Mesenteric fat pad (tissue), 1 donor: Measurements from ENCODE around the gene ZMAT5. TPM values are rescaled to one million over a fixed set of nuclear protein-coding genes. Genes with fewer than 3 reads are reported as not detected.

ENCODE experiments used
- DNase-seq: peaks from one replicate; pipeline ENCODE4 v3.0.0-alpha.2; 2020; ENCODE audit warnings: low spot score
- total RNA-seq: library from RNA; stranded (reverse); fragmentation: NEBNext Ultra II Directional; extraction: Animal tissue kit (Norgen Biotek cat#: 25700); gene quantifications from one replicate; pipeline ENCODE4 v1.2.1, GENCODE V29; 2021
- donor health status: DM: yes; HTN: yes; CAD: no.

The ZMAT5 gene
- total RNA-seq, 1 donor from 2014 or later = 17.8 TPM

DNA sequence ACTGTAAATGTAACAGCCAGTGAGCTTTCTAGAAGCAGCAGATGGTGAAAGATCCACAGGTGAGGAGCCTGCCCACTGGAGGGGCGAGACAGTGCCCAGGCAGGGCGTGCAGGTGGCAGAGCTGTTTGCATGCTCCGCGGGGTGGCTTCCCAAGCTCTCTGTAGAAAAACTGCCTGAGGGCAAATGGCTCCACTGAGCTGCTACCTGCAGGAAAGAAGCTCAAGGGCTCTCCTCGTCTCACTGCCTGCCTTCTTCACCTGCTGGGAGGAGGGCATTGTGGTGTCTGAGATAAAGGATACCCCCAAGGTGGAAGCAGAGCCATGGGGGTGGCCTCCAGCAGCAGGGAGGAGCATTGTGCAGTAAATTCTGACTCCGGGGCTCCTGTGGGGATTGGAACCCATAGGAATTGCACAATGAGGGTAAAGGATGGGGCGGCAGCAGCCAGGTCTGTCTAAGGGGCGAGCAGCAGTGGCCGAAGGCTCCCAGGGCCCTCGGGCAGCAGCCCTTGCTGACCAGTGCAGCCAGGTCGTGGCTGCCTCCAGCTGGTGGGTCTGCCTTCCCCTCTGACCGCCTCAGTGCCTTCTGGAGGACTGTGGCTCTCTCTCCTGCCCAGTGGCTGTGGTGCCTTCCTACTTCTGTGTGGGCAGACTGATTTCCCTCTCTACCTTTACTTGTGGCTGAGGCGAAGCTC, 75.0 kb downstream of the ZMAT5 start:
- DNase-seq = no peak

DNA sequence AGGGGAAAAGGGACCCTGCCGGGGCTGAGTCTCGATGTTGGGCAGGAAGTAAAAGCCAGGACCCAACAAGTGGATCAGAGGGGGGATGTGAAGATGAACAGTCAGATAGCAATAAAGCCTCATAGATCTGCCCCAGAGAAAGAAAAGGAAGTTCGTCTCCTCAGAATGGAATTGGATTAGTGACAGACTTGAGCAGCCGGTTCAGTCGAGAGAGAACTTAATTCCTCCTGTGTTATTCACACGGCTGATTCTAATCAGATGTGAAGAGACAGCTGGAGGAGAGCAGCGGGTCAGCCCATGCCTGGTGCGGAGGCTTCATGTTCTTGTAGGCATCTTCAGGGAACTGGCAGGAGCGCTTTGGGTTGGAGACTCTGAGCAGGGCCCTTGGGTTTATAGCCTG, 76.3 kb downstream of the ZMAT5 start:
- no peak for DNase-seq

DNA sequence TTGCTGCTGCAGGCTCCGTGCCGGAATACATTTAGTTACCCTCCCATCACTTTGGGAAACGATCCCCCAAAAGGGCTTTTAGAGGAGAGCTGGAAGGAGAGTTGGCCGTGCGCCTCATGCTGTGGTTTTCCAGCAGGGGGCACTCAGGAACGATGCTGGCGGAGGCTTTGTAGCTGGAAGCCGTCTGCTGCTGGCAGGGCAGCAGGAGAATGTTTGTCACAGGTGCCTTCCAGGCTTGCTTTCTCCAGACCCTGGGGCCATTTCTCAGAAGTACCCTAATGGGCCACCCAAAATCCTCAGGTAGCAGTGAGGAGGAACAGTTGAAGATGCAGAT, 77.0 kb downstream of the ZMAT5 start:
- DNase-seq = no peak

DNA sequence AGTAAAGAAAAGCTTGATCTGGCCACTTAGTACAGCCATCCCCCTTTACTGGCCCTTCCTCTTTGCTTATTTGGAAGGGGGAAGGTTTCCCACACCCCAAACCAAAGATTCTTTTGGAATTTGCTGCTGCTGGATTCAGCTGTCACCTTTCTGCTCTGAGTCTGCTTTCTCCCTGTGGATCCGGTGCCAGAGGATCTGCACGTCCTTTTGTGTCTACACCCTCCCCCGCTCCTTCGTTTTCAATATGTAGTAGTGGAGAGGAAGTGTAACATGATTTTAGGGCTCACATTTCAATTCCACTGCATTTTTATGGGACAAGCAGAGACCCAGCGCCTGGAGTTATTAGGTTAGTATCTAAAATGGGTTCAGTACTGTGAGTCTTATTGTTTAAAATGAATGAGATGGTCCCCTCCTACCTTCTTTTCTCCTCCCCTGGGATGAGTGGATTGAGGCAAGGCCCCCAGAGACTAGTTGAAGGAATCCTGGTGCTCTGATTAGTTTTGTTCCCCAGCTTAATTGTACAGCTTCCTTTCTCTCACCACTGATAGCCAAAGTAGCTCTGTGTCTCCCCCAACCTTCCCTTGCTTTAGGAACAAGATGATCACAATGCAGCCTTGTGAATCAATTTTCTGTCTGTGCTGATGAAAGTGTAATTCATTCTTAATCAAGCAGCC, 77.5 kb downstream of the ZMAT5 start:
- no peak for DNase-seq

DNA sequence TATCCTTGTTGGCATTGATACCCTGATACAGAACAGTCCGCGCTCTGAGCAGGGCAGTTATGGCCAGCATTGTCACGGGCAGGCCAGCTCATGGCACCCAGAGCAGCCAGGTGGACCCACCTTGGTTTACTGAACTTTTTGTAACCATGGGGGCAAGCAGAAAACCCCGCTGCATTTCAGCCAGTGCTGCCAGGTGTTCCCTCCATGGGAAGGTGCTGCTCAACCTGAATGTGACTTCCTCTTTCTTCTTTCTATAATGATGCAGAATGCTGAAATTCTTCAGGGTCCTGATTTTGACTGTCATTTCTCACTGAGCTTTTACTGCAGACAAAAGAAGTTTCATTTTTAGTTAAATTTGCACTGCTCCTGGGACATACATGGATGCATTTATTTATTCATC, 82.6 kb downstream of the ZMAT5 start:
- DNase-seq = no peak

DNA sequence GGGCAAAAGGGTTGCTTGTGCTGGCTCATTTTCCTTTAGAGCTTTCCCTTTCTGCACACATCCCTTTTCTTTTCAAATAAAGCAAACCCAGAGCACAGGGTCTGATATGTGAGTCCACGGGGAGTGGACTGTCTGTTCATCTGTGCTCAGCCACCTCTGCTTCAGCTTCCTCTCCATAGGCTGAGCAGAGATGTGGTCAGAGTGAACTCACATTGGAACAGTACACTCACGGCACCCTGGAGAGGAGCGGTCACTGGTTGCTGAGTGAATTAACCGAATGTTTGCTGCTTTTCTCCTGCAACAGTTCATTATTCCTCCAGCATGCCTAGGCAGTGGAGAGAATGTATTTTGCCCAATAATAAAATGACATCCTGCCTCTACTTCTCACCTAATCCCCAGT, 83.3 kb downstream of the ZMAT5 start:
- no peak for DNase-seq

Other genes with a start within 250 kb of the ZMAT5 start
- gene THOC5, start 213.2 kb downstream of the ZMAT5 start, total RNA-seq = 33.3 TPM
- gene NIPSNAP1, start 185.9 kb downstream of the ZMAT5 start, total RNA-seq = 7.9 TPM
- 34.1 TPM for gene NF2, start 163.4 kb downstream of the ZMAT5 start, total RNA-seq
- gene CABP7, start 47.0 kb downstream of the ZMAT5 start, total RNA-seq = not detected
- 81.1 TPM for gene UQCR10, start 362 bp upstream of the ZMAT5 start, total RNA-seq
- gene ASCC2, start 71.3 kb upstream of the ZMAT5 start, total RNA-seq = 73.9 TPM
- gene MTMR3, start 116.2 kb upstream of the ZMAT5 start, total RNA-seq = 52.8 TPM